Measurements from ENCODE around the gene DLG2.

DLG2 gene

DNA sequence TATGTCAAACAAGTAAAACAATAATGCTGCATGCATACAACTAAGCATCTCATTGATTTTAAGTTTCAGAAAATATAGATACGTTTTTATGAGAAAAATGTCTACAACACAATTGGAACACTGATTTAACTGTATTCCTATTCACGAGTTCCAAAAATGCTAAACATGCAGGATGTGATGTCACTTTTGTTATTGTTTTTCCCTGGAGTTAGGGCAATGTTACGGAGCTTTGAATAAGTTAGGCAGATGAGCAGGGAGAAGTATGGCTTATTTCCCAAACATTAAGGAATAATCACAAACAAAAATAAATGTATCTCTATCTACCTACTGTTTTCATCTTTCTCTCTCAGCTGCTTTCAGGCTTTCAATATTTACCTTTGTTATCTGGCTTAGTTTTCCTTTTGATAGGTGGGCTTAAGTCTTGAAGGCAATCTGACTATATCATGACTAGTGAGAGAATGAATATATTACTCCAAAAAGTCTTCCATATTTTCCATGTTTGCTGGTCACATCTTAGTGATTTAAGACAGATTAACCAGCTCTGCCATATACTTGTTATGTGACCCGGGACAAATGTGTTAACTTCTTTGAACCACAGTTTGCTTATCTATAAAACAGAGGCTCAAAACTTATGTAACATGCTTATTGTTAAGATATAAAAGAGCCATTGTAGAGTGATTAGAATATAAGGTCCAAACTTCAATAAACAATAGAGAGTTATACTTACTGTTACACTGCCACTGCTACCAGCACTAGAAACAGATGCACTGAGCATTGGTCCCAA lies 1486.6 kb downstream of the DLG2 start:
- no peak for DNase-seq

DNA sequence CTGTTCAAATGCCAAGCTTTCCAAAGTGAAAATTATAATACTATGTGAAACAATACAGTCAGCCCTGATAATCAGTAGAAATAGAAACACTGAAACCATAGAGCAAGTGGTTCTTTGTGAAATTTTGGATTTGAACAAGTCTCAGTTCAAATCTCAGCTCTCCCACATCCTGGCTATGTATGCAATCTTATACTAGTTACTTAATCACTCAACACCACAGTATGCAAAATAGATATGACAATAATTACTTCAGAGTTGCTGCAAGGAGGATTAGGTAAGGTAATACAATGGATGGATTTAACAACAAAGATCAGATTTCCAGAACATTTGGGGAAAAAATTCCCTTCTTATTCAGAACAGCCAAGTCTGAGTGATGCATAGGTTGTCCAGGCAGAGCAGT lies 1489.2 kb downstream of the DLG2 start:
- no peak for DNase-seq

DNA sequence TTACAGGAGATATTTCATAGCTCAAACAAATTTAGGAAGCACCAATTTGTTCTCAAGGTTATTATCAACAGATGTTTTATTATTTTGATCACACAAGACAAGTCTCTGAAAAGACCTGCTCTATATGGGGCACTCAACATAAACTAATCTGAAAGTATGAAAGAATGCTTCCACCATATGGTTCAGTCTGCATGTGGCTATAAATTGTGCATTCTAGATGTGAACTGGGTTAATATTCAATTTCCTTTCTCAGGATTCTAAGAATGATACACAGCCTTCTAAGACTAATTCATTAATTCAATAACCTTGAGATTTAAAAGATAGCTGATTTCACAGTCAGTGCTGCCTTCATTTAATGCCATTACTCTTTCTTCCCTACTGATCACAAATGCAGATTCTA lies 1489.6 kb downstream of the DLG2 start:
- DNase-seq = no peak

DNA sequence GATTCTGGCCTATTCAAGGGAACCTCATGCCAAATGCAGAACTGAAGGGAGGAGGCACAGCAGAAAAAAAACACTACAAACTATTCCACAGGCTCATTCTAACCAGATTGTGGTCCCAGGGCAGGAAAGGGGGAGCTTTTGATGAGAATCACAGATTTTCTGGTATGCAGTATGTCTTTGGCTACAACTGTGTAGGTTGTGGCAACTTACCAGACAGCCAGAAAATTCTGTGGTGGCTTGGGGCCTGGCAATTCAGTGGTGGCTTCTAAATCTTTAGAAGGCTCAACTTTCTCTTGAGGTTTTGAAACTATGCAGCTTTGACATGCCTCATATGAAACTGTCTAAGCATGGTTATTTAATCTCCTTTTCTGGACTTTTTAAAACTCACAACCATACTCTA lies 1490.2 kb downstream of the DLG2 start:
- DNase-seq = no peak

DNA sequence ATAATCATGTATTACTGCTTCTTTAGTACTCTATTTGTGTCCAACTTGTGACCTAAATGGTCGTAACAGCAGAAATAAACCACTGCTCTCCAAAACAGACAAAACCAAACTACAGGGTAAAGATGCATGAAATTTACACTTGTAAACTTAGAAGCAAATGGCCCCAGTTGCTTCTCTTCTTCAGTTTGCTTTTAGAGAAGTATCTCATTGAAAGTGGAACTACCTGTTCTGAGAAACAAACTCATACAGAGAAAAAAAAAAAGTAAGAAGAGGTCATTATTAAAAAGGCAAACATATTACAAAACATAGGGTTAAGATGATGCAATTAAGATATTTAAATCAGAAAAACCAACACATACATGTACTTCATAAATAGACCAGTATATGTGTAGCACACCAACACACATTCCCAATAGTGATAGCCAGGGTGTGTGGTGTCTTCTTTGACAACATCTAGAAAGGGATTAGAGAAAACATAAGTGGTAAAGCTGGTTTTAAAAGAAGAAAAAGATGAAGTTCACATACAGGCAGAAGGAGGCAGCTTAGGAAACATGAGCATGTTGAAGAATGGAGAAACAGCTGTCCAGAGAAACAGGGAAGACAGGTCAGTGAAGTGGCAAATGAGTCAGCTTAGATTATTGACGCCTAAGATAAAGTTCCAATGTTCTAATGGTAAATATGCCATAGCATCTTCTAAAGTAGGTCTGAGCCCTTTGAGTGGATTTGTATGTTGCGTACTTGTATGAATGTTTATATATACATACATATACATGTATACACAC lies 1496.3 kb downstream of the DLG2 start:
- DNase-seq = no peak

DNA sequence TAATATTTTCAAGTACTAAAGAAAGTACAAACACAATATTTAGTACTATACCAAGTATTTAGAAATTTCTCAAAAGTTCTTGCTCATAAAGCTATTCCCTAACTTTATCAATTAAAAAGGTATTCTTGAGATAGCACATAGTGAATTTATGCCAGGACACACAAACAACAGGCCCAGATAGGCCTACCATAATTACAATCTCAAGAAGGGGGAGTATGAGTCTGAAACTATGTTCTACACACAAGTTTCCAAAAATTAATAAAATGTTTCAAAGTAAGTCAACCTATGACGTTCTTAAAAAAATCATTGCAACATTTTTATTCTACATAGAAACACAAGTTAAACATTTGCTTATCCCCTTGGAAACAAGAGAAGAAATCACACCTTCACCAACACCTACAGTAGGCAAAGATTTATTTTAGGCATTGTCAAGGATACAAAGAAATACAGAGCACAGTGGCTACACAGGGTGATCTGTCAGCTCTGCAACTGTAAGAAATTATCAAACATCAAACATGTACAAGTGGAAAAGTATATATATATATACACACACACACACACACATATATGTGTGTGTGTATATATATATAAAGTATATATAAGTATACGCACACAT lies 1497.1 kb downstream of the DLG2 start:
- DNase-seq = no peak

DNA sequence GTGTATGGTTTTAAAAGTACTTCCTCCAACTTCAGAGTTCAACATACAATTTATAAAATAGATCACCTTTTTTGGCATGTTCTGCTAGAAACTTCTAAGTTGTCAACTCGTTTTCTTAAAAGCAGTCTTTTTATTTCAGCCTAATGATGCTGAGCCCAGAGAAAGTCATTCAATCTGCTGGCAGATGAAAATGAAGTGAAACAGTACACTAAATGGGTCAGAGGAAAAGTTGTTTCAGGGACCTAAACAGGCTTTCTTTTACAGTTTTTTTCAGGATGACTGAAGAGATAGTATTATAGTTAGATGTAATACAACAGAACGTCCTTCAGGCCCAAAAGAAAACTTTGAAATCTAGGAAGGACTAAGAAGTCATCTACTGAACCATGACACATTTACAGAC lies 1498.3 kb downstream of the DLG2 start:
- DNase-seq = no peak

DNA sequence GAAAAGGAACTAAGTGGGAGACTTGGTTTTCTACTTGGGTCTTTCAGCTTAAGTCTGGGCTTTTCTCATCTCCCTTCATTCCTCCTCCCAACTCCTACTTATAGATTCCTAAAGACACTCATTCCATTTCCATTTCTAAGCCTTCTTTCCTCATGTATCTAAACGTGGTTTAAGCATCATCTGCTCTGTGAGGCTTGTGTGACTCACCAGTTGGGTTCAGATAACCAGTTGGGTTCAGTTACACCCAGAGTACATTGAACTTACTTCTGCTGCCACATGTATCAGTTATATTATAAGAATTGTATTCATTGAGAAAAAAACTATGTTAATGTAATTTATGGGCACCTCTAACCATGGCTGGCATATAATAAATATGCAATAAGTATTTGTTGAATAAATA lies 1509.8 kb downstream of the DLG2 start:
- DNase-seq = no peak

DNA sequence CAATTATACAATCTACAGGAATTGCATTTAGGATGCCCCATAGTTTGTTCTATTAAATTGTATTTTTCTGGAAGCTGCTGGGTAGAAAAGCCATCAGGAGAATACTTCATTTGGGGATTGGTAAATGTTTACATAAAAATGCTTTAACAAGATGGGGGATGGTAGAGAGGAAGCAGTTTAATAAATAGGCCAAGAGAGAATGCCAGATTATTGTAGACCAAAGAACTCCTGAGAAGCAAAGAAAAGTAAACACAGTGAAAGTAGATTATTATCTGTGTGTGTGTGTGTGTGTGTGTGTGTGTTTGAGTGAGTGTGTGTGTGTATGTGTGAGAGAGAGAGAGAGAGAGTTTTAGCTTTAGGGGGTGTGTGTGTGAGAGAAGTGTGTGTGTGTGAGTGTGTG lies 1520.6 kb downstream of the DLG2 start:
- no peak for DNase-seq

DNA sequence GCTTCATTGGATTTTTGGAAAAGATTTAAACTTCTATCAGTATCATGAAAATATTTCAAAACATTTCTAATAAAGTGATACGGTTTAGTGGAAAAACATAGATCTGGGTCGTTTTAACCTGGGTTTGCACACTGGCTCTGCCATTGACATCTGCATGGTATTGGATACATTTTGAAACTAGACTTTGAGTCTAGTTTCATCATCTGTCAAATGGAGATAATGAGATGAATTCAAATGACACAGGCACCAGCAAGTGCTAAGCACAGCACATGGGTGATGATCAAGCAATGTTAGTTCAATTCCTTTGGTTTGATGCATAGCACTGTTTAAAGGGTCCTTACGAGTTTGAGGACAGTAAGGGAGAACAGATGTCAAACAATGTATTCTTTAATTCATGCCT lies 1522.0 kb downstream of the DLG2 start:
- no peak for DNase-seq

DNA sequence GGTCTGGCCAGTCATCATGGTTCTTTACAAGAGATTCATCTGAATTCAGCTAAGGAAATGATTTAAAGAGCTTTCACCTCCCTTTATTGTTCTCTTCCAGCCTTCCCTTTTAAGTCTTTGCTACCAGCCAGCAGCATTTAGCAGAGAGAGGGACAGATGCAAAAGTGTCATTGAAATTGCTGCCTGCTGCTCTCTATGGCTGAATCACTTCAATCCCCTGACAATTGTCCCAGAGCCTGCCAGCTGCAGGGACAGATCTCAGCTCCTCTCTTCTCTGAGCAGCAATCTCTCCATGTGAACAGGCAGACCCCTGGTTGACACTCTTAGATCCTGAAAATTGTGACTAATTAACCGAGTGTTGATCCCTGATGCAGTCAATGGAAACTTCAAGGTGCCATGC lies 1524.0 kb downstream of the DLG2 start:
- DNase-seq = no peak

DNA sequence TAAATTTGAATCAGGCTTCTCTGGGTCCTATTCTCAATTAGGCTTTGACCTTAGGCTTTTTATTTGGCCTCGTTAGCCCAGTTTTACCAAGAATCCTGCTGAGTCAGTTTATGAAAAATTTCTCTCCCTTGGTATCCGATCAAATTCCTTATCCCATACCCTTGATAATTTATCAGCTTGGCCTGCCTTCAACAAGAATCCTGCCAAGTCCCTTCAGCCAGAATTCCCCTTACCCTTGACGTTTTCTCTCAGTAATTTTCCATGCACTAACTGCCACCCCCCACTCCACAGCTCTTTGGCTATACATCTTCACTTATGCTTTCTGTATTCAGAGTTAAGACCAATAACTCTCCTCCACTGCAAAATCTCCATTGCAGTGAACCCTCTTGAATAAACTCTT lies 1530.0 kb downstream of the DLG2 start:
- no peak for DNase-seq

DNA sequence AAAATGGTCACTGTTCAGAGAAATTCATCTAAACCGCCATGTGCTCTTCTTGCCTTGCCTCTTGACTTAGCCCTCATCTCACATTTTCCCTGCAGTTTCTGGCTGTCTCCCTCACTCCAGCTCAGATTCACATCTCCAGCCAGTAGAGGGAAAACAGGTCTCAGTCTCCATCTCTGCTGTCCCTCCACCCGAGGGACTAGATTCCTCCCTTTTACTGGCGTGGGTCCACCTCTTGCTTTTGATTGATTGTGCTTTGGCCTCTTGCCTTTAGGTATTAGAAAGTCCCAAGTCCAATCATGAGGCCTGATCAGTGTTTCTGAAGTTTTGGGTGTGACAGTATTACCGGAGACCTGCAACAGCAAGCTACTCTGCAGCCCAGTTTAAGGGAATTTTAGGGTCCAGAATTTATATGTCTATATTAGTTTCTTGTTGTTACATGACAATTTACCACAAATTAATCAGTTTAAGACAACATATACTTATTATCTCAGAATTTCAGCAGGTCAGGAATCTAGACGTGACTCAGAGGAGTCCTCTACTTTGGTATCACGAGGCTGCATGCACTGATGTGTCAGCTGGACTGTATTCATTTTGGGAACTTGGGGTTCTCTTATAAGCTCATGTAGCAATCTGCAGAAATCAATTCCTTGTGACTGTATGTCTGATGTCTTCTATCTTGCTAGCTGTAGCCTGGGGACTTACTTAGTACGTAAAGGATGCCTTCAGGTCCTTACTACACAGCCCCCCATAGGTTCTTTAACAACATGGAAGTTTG lies 1535.7 kb downstream of the DLG2 start:
- DNase-seq = no peak

DNA sequence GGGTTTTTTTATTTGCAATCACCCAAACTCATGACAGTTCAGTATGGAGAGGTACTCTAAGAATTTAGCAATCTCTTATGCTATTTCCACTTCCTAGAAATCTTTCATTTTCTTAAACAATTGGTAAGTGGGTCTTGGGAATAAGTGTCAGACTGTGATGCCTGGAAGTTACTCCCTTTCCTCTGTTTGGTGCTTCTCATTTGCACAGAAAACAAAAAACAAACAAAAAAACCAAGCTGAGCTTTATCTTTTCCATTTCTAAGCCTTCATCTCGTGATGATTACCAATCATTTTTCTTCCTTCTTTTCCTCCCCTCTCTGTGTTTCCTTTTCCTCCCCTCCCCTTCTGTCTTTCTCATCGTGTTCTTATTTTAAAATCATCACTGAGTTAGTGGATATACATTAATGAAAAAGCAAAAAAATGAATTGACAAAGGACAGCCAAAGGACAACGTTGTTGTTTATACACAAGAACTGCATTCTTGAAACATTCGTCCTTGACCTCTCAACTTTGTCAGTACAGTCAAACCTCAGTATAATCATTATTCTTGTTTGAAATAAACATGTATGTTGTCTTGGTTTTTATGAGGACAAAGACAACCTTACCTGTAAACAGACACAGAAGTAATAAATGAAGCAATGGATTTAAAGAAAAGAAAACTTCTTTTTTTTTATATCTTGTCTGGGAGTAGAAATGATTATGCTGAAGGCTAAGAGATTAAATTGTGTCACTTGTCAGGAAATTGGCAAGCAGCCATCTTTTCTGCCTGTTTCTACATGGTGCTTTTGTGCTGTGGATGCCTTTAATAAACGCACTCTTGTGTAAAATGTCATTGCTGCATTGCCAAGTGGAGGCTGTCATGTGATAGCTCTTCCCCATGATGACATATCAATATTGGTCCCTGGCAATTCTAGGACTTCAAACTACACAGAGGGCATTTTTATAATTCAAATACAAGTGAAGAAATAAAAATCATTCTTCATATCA lies 1537.8 kb downstream of the DLG2 start:
- DNase-seq = no peak

DNA sequence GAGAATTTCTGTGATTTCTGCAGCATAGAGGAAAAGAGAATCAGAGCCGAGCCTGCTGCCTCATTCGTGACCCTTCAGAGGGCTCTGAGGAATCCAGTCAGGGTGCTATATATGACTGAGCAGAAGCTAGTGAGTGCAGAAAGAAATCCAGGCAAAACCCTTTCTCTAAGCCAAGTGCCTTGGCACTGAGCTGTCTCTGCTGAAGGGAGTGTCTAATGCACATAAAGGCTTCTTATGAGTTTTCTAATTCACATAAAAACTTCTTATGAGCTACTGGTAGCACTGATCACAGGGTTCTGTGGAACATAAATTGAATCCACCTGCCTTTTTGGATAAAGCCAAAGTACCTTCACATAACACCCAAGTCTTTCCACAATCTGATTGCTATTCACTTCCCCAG lies 1555.3 kb downstream of the DLG2 start:
- DNase-seq = no peak

DNA sequence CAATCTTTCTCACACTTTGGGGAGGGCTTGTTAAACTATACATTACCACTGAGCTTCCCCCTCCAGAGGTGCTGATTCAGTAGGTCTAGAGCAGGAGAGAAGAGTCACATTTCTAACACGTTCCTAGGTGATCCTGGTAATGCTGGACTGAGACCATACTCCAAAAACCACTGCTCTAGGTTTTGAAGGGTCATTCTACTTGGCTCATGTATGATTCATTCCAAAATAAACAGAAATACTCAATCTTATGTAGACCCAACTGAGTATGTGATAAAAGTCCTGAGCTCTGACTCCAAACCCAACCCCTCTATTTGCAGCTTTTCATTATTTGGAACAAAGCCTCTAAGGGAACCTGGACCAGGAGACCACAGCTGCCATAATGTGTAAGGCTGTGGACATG lies 1558.1 kb downstream of the DLG2 start:
- DNase-seq = no peak

DNA sequence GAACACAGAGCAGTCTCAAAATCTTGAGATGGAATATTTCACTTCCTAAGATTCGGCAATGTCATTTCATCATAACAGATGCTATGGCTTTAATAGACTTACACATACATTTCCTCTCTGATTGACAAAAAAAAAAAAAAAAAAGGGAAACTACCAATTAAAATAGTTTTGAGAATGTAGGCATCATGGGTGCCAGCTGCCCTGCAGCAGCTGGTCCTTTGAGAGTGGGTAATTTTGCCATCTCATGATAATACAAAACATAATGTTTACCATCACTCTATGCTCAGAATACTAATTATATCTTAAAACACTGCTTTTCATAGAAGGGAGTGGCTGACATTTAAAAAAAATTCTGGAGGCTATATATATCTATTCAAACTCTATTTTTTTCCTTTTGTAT lies 1565.4 kb downstream of the DLG2 start:
- DNase-seq = no peak

DNA sequence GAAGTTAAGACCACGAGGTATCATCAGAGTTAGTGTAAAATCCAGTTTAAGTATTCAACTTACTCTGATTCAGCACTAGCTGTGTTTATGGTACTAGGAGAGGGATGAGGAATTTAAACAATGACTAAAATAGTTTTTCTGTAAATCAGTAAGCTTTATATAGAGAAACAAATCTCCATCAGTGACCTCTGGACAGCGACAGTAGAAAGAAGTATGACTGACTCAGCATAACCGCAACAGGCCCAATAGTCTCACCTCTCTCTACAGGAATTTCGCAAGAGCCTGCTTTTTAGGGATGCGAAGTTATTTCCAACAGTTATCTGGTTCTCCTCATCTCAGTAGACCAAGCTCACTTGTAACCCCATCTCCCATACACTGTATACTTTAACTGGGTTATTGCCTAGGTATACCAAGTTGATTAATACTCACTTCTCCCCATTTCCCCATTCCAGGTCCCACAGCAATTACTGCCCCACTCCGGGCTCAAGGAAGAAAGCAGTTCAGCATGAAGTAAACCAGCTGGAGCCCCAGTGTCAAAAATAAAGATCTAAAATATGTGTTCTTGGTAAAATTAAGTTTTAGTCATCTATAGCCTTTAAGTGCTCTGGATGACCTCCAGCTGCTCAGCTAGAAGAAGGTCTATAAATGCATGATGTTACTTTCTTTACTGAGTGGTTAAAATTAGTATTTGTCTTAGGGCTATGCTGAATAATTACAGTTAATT lies 1570.3 kb downstream of the DLG2 start:
- DNase-seq = no peak

DNA sequence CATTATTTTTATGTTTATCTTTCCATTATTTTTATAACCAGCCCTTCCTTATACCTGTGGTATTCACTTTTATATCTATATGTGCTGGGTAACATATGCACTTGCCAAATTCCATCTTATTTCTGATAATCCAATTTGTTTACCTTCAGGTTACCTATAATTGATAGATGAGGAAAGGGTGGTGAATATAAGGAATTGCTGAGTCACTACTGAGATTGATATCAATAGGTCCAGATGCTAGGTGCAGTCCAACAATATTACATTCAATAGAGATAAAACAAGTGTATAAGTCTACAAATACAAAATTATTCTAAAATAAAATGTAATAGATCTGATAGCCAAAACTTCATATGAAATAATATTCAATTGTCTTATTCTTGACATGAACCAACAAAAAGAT lies 1582.0 kb downstream of the DLG2 start:
- no peak for DNase-seq

DNA sequence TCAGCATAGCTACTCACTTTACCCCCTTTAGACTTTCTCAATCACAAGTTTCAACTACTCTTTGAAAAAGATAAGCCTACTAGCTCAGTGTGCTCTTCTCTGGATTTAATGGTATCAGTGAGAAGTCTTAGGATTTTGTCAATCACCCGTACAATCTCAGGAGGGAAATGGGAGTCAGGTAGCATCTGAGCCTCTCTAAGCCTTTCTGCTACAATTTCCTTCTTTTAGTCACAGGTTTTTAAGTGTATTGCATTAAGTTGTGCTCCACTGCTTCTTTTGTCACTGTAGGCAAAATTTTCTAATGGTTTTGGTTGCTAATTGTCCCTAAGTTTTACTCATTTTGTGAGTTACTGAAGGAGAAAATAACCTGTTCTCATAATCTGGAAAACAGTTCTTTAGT lies 1582.4 kb downstream of the DLG2 start:
- DNase-seq = no peak

DNA sequence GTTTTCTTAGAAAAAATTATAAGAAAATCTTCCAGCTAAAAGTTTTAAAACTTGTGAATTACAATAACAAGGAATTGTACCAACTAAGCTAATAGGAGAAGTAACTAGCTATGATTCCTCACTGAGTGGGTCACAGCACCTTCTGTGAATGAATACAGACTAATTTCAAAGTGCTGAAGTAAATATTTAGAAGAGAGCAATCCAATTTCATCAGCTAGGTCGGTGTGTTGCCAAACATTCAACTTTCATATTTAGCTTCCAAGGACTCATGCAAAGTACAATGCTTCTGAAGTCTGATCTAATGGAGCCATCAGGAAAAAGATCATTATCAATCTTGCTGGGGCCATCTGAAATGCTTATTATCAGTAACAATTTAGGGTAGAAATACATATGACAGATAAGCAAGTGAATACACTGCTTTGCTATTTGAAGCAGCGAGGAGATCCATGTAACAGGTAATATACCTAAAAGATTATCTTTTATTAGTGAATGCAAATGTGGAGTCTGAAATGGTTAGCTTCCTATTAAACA lies 1590.4 kb downstream of the DLG2 start:
- DNase-seq = no peak

All from stimulated activated CD4-positive, alpha-beta T cell treated with anti-CD3 and anti-CD28 coated beads, Interleukin-4, amount 100 ng/mL, for 1 hour (primary cell).